Mucosa of descending colon (tissue), 3 donors: ENCODE measurements around the gene MYO9B. TPM values are rescaled to one million over a fixed set of nuclear protein-coding genes. Genes with fewer than 3 reads are reported as not detected.
A peak's percentile ranks its signal among the peaks of the same experiment; 100 is the strongest.

Experiments
- ATAC-seq: fragments of 200-7000 bp; cut with Tn5 transposase; one replicate; pipeline ENCODE4 v1.9.1; 2020; ENCODE audit warnings: mild to moderate bottlenecking, moderate library complexity
- DNase-seq, 3 donors: peaks; one replicate each; pipeline ENCODE4 v3.0.0-alpha.2; 2020
- H3K36me3 ChIP-seq: fragments of 200-600 bp; one replicate; pipeline ENCODE4 v1.8.0; 2021; ENCODE audit warnings: low read depth, mild to moderate bottlenecking
- H3K4me1 ChIP-seq: fragments of 200-600 bp; one replicate; pipeline ENCODE4 v1.8.0; 2021; ENCODE audit warnings: low read depth, mild to moderate bottlenecking
- H3K4me3 ChIP-seq: fragments of 200-600 bp; one replicate; pipeline ENCODE4 v1.8.0; 2021; ENCODE audit warnings: mild to moderate bottlenecking
- H3K9me3 ChIP-seq: fragments of 200-600 bp; one replicate; pipeline ENCODE4 v1.8.0; 2021; ENCODE audit warnings: mild to moderate bottlenecking
- intact Hi-C, 2 donors: fragments of 100-400 bp; cut with DNase I in 1 of 2; cut with micrococcal nuclease in 1 of 2; formaldehyde crosslinking; loops; one replicate each; pipeline versions ENCODE4 v1.11.0 to v1.11.1; 2022; cut with DNase I, micrococcal nuclease
- total RNA-seq, 3 donors: library from RNA; stranded (reverse); fragmentation: NEBNext Ultra II Directional in 2 of 3; extraction: Animal tissue kit (Norgen Biotek cat#: 25700) in 2 of 3; gene quantifications; one replicate each; pipeline versions ENCODE4 v1.2.1 to v1.2.4, GENCODE V29; 2021 to 2023
- TF ChIP-seq, protein P1 (sequence below): fragments of 200-600 bp; IDR thresholded peaks from one replicate; pipeline ENCODE4 v1.8.0; 2022; ENCODE audit warnings: antibody characterized with exemption, mild to moderate bottlenecking
- donor health status: DM: no; HTN: no; CAD: no; lungs with moderate emphysema.
- donor health status: DM: no; HTN: no; CAD: no.
- donor health status: DM: no; HTN: yes; CAD: no.

MYO9B gene
- total RNA-seq, 3 donors from 2014 or later, result 73.7 to 91.8 (median 90.8) TPM

GRCh38 chr19:17041976-17042375 lies 33.6 kb upstream of the MYO9B start:
- TF ChIP-seq, protein P1, sequence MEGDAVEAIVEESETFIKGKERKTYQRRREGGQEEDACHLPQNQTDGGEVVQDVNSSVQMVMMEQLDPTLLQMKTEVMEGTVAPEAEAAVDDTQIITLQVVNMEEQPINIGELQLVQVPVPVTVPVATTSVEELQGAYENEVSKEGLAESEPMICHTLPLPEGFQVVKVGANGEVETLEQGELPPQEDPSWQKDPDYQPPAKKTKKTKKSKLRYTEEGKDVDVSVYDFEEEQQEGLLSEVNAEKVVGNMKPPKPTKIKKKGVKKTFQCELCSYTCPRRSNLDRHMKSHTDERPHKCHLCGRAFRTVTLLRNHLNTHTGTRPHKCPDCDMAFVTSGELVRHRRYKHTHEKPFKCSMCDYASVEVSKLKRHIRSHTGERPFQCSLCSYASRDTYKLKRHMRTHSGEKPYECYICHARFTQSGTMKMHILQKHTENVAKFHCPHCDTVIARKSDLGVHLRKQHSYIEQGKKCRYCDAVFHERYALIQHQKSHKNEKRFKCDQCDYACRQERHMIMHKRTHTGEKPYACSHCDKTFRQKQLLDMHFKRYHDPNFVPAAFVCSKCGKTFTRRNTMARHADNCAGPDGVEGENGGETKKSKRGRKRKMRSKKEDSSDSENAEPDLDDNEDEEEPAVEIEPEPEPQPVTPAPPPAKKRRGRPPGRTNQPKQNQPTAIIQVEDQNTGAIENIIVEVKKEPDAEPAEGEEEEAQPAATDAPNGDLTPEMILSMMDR, result no peak
- Histone ChIP-seq H3K9me3 (no peaks in the 10 kb centered on the region), H3K4me3 (no peak overlapping the region), H3K4me1 (peaks cover 13% of the 10 kb centered on the region), H3K36me3 (no peaks in the 10 kb centered on the region)
- intact Hi-C loops, result no loop called here
- peak in 2 of 3 donors; percentile 52 to 54 for DNase-seq
- ATAC-seq, result peak; percentile 61

GRCh38 chr19:17043744-17044143 lies 31.8 kb upstream of the MYO9B start:
- TF ChIP-seq, protein P1, result no peak
- intact Hi-C loops, result no loop called here
- Histone ChIP-seq H3K36me3 (no peaks in the 10 kb centered on the region), H3K4me1 (peaks cover 13% of the 10 kb centered on the region), H3K9me3 (no peaks in the 10 kb centered on the region), H3K4me3 (no peak overlapping the region)
- no peak for ATAC-seq
- no peak for DNase-seq

- intact Hi-C loops, result no loop called here
- peaks cover 13% of the 10 kb centered on the region for H3K4me1 ChIP-seq
- DNase-seq (no peak), ATAC-seq (no peak)
- TF ChIP-seq, protein P1, result no peak
- H3K36me3 ChIP-seq, result no peaks in the 10 kb centered on the region
- no peaks in the 10 kb centered on the region for H3K9me3 ChIP-seq
- H3K4me3 ChIP-seq, result no peak overlapping the region
Measured at GRCh38 chr19:17045907-17046502, 29.6 kb upstream of the MYO9B start.

DNA sequence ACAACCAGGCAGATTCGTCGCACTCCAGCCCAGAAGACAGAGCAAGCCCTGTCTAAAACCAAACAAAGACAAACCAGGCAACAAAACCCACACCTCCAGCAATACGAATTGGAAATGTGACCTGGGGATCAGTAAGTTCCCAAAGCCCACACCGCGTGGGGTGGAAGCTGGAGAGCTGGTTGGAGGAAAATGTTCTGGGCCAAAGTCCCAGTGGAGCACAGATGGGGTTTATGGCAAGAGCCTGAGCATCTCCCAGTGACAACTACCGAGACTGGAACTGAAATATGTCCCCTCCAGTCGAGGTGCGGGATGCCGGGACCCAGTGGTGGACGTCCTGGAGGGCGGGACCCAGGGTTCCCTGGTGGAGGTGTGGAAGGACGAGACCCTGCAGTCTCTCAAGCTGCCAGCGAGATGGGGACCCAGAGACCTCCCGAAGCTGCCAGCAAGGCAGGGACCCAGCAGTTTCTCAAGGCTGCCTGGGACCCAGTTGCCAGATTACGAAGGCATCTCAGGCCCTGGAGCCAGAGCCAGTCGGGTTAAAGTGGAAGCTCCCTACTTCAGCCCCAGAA lies 26.6 kb upstream of the MYO9B start:
- ATAC-seq (no peak), DNase-seq (no peak)
- Histone ChIP-seq H3K36me3 (no peaks in the 10 kb centered on the region), H3K4me1 (no peaks in the 10 kb centered on the region), H3K9me3 (no peaks in the 10 kb centered on the region), H3K4me3 (no peak overlapping the region)
- intact Hi-C loops, result no loop called here
- TF ChIP-seq, protein P1, result no peak

- H3K4me1 ChIP-seq, result no peaks in the 10 kb centered on the region
- no peaks in the 10 kb centered on the region for H3K9me3 ChIP-seq
- DNase-seq (peak in 2 of 3 donors; percentile 41 to 47), ATAC-seq (peak; percentile 84)
- no peak overlapping the region for H3K4me3 ChIP-seq
- TF ChIP-seq, protein P1, result no peak
- H3K36me3 ChIP-seq, result no peaks in the 10 kb centered on the region
- intact Hi-C loops, result loop anchor here in 1 of 2 donors (5.0 kb wide), 1 partner anchor 277 kb away; no protein-coding TSS in a partner anchor
Measured at GRCh38 chr19:17049711-17050280, 25.8 kb upstream of the MYO9B start.
